Lower leg skin (tissue), 3 donors: Measurements from ENCODE around the gene MGA.

ENCODE experiments used
- POLR2A ChIP-seq, 2 donors: fragments of 450-650 bp; IDR thresholded peaks; one replicate each; pipeline ENCODE4 v1.6.1; 2016 to 2017; ENCODE audit warnings: antibody characterized with exemption in 2 of 2, mild to moderate bottlenecking in 1 of 2, moderate library complexity in 1 of 2
- TF ChIP-seq, protein P1 (sequence below), 3 donors: fragments of 450-650 bp; IDR thresholded peaks; one replicate each; pipeline ENCODE4 v1.5.1; 2016; ENCODE audit warnings: antibody characterized with exemption in 3 of 3, mild to moderate bottlenecking in 3 of 3, moderate library complexity in 2 of 3

DNA sequence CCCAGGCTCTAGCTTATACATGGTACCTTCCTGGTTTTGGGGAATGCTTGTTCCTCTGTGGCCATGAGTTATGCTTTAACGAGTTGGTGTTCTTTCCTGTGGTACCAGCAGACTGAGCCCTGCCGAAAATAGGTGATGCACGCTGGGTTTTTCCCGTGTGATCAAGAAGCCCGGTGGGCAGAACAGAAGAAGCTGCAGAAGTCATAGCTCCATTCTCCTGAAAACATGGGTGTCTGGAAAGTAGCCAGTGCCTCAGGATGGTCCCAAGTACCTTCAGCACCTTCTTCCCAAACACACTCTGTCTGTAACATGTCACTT lies 139.2 kb downstream of the MGA start:
- TF ChIP-seq, protein P1, sequence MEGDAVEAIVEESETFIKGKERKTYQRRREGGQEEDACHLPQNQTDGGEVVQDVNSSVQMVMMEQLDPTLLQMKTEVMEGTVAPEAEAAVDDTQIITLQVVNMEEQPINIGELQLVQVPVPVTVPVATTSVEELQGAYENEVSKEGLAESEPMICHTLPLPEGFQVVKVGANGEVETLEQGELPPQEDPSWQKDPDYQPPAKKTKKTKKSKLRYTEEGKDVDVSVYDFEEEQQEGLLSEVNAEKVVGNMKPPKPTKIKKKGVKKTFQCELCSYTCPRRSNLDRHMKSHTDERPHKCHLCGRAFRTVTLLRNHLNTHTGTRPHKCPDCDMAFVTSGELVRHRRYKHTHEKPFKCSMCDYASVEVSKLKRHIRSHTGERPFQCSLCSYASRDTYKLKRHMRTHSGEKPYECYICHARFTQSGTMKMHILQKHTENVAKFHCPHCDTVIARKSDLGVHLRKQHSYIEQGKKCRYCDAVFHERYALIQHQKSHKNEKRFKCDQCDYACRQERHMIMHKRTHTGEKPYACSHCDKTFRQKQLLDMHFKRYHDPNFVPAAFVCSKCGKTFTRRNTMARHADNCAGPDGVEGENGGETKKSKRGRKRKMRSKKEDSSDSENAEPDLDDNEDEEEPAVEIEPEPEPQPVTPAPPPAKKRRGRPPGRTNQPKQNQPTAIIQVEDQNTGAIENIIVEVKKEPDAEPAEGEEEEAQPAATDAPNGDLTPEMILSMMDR (IDR thresholded peaks at IDR 0.05) = no peak
- TF ChIP-seq POLR2A (IDR thresholded peaks at IDR 0.05) = no peak
